ENCODE data around the gene RPS6KA1. TPM values are rescaled to one million over a fixed set of nuclear protein-coding genes. Genes with fewer than 3 reads are reported as not detected.

Gene RPS6KA1
- total and polyA plus RNA-seq, 9 of the 15 experiments (the other 6 are each of a cell fraction or from before 2014, with no cell fraction given): 2.4 to 61.0 (median 35.5) TPM

DNA sequence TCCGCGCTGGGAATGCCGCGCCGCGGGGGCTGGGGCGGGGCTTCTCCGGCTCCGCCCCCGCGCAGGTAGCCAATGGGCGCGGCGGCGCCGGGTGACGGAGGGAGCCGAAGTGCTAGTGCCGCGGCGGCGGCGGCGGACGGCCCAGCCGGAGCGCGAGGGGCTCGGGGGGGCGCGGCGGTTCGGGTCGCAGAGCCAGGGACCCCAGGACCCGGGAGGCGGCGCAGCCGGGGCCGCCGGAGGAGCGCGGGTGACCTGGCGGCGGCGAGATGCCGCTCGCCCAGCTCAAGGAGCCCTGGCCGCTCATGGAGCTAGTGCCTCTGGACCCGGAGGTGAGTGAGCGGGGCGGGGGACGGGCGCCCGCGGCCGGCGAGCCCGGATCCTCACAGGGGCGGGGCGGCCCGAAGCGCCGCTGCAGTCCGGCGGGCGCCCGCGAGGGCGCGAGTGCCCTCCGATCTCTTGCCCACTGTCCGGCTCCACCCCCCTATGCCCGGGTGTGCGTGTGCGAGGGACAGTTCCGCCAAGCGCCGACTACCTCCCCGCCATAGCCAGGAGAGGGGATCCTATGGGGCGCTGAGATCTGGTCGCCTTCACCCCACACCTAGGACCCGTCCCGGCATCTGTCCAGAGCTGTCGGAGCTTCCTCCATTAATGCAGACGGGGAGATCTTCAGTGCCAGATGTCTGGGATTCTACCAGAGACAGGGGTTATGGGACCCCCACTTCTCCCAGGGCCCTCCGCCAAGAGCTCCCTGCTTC lies at the start of gene RPS6KA1 (continued):
- TF ChIP-seq, protein P1, sequence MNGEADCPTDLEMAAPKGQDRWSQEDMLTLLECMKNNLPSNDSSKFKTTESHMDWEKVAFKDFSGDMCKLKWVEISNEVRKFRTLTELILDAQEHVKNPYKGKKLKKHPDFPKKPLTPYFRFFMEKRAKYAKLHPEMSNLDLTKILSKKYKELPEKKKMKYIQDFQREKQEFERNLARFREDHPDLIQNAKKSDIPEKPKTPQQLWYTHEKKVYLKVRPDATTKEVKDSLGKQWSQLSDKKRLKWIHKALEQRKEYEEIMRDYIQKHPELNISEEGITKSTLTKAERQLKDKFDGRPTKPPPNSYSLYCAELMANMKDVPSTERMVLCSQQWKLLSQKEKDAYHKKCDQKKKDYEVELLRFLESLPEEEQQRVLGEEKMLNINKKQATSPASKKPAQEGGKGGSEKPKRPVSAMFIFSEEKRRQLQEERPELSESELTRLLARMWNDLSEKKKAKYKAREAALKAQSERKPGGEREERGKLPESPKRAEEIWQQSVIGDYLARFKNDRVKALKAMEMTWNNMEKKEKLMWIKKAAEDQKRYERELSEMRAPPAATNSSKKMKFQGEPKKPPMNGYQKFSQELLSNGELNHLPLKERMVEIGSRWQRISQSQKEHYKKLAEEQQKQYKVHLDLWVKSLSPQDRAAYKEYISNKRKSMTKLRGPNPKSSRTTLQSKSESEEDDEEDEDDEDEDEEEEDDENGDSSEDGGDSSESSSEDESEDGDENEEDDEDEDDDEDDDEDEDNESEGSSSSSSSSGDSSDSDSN (IDR thresholded peaks at IDR 0.05; ENCODE audit: borderline replicate concordance in 1 of 2, low read depth in 2 of 2, low read length in 2 of 2): 0 out of 4 replicates have a peak, but pooled peaks of 1 of the 2 experiments have one; percentile 65
- TF ChIP-seq ATF1 (CRISPR knock-in tag; IDR thresholded peaks at IDR 0.05): no peak
- TF ChIP-seq ATF1 (tag; IDR thresholded peaks at IDR 0.05): peak; percentile 17; the same call in 1 of the 2 replicates
- no peak for TF ChIP-seq TAF1 (IDR thresholded peaks at IDR 0.05; ENCODE audit: control insufficient read depth, extremely low read depth, insufficient read depth, low read length, severe bottlenecking)
- TF ChIP-seq TBL1XR1 (IDR thresholded peaks at IDR 0.05; ENCODE audit: low read length in 2 of 2): peak in 1 of 2 experiments; percentile 38; a peak in 1 of 4 replicates
- TF ChIP-seq, protein P2, sequence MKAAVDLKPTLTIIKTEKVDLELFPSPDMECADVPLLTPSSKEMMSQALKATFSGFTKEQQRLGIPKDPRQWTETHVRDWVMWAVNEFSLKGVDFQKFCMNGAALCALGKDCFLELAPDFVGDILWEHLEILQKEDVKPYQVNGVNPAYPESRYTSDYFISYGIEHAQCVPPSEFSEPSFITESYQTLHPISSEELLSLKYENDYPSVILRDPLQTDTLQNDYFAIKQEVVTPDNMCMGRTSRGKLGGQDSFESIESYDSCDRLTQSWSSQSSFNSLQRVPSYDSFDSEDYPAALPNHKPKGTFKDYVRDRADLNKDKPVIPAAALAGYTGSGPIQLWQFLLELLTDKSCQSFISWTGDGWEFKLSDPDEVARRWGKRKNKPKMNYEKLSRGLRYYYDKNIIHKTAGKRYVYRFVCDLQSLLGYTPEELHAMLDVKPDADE (conservative IDR thresholded peaks at IDR 0.05; ENCODE audit: control insufficient read depth, low read depth, low read length): peak; percentile 53; the same call in 1 of the 2 replicates
- TF ChIP-seq, protein P3, sequence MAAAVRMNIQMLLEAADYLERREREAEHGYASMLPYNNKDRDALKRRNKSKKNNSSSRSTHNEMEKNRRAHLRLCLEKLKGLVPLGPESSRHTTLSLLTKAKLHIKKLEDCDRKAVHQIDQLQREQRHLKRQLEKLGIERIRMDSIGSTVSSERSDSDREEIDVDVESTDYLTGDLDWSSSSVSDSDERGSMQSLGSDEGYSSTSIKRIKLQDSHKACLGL (CRISPR knock-in tag; IDR thresholded peaks at IDR 0.05; ENCODE audit: borderline replicate concordance, poor library complexity, severe bottlenecking): no peak
- peak; percentile 31 for TF ChIP-seq TBP (optimal IDR thresholded peaks at IDR 0.05; ENCODE audit: low read depth, low read length)
- peak; percentile 78; the same call in 1 of the 2 replicates for TF ChIP-seq PHF8 (IDR thresholded peaks at IDR 0.05; ENCODE audit: borderline replicate concordance, low read length)
- TF ChIP-seq BRCA1 (IDR thresholded peaks at IDR 0.05): no peak
- TF ChIP-seq BRCA1 (CRISPR knock-in tag; IDR thresholded peaks at IDR 0.05): 0 out of 2 replicates have a peak, but pooled peaks have one; percentile 39
- no peak for TF ChIP-seq CCAR2 (IDR thresholded peaks at IDR 0.05; ENCODE audit: low read depth, low read length)
- TF ChIP-seq SIN3A (IDR thresholded peaks at IDR 0.05; ENCODE audit: borderline replicate concordance in 2 of 2, control insufficient read depth in 1 of 2, low read depth in 2 of 2, low read length in 2 of 2): peak; percentile 51 to 61; a peak in 1 of 4 replicates
- TF ChIP-seq, protein P4, sequence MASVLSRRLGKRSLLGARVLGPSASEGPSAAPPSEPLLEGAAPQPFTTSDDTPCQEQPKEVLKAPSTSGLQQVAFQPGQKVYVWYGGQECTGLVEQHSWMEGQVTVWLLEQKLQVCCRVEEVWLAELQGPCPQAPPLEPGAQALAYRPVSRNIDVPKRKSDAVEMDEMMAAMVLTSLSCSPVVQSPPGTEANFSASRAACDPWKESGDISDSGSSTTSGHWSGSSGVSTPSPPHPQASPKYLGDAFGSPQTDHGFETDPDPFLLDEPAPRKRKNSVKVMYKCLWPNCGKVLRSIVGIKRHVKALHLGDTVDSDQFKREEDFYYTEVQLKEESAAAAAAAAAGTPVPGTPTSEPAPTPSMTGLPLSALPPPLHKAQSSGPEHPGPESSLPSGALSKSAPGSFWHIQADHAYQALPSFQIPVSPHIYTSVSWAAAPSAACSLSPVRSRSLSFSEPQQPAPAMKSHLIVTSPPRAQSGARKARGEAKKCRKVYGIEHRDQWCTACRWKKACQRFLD (CRISPR knock-in tag; IDR thresholded peaks at IDR 0.05): peak; percentile 58; the same call in 1 of the 2 replicates
- no peak for TF ChIP-seq GTF2F1 (IDR thresholded peaks at IDR 0.05; ENCODE audit: low read depth, low read length)
- TF ChIP-seq EGR1 (conservative IDR thresholded peaks at IDR 0.05): no peak
- no peak for TF ChIP-seq FOXM1 (IDR thresholded peaks at IDR 0.05; ENCODE audit: low read depth)
- 0 out of 2 replicates have a peak, but pooled peaks have one; percentile 55 for TF ChIP-seq FOXM1 (CRISPR knock-in tag; IDR thresholded peaks at IDR 0.05; ENCODE audit: low read depth)
